Glutamatergic neuron (in vitro differentiated cells): ENCODE data around the gene MROH8. TPM values are rescaled to one million over a fixed set of nuclear protein-coding genes. Genes with fewer than 3 reads are reported as not detected.

Source experiments
- DNase-seq: peaks from one replicate; pipeline ENCODE4 v3.0.0; 2022
- H3K27ac Mint-ChIP-seq: one replicate; pipeline ENCODE4 v1.8.0; 2020; ENCODE audit warnings: mild to moderate bottlenecking, mixed read lengths, inconsistent platforms; ENCODE audit not compliant: unreplicated experiment
- H3K27me3 Mint-ChIP-seq: one replicate; pipeline ENCODE4 v1.8.0; 2020; ENCODE audit warnings: mild to moderate bottlenecking, moderate library complexity, mixed read lengths, inconsistent platforms; ENCODE audit not compliant: unreplicated experiment
- H3K36me3 Mint-ChIP-seq: one replicate; pipeline ENCODE4 v1.8.0; 2020; ENCODE audit warnings: mild to moderate bottlenecking, mixed read lengths, inconsistent platforms; ENCODE audit not compliant: unreplicated experiment
- H3K4me1 Mint-ChIP-seq: one replicate; pipeline ENCODE4 v1.8.0; 2020; ENCODE audit warnings: mild to moderate bottlenecking, low read depth, mixed read lengths, inconsistent platforms; ENCODE audit not compliant: unreplicated experiment
- H3K4me3 Mint-ChIP-seq: one replicate; pipeline ENCODE4 v1.8.0; 2020; ENCODE audit warnings: mild to moderate bottlenecking, mixed read lengths, inconsistent platforms; ENCODE audit not compliant: unreplicated experiment
- H3K9me3 Mint-ChIP-seq: one replicate; pipeline ENCODE4 v1.8.0; 2020; ENCODE audit warnings: mild to moderate bottlenecking, moderate library complexity, mixed read lengths, inconsistent platforms; ENCODE audit not compliant: unreplicated experiment
- total RNA-seq: library from RNA; stranded (reverse); fragmentation: NEBNext Ultra II Directional; extraction: Animal tissue kit (Norgen Biotek cat#: 25700); gene quantifications from one replicate; pipeline ENCODE4 v1.2.1, GENCODE V29; 2021; ENCODE audit not compliant: unreplicated experiment
- TF ChIP-seq, protein P1 (sequence below): fragments of 200-600 bp; sonication (generic); IDR thresholded peaks from one replicate; pipeline ENCODE4 v1.5.0; 2021; ENCODE audit not compliant: partially characterized antibody, unreplicated experiment

The MROH8 gene
- total RNA-seq, 1 donor from 2014 or later: 2.6 TPM

- Mint-ChIP-seq H3K9me3 (peaks cover 2% of the 10 kb centered on the region), H3K27me3 (peaks cover 2% of the 10 kb centered on the region), H3K27ac (no peak overlapping the region), H3K4me1 (peaks cover 2% of the 10 kb centered on the region), H3K36me3 (no peaks in the 10 kb centered on the region), H3K4me3 (no peak overlapping the region)
- no peak for DNase-seq
- TF ChIP-seq, protein P1, sequence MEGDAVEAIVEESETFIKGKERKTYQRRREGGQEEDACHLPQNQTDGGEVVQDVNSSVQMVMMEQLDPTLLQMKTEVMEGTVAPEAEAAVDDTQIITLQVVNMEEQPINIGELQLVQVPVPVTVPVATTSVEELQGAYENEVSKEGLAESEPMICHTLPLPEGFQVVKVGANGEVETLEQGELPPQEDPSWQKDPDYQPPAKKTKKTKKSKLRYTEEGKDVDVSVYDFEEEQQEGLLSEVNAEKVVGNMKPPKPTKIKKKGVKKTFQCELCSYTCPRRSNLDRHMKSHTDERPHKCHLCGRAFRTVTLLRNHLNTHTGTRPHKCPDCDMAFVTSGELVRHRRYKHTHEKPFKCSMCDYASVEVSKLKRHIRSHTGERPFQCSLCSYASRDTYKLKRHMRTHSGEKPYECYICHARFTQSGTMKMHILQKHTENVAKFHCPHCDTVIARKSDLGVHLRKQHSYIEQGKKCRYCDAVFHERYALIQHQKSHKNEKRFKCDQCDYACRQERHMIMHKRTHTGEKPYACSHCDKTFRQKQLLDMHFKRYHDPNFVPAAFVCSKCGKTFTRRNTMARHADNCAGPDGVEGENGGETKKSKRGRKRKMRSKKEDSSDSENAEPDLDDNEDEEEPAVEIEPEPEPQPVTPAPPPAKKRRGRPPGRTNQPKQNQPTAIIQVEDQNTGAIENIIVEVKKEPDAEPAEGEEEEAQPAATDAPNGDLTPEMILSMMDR: no peak
Measured at GRCh38 chr20:37205130-37205529, 25.8 kb upstream of the MROH8 start.

DNA sequence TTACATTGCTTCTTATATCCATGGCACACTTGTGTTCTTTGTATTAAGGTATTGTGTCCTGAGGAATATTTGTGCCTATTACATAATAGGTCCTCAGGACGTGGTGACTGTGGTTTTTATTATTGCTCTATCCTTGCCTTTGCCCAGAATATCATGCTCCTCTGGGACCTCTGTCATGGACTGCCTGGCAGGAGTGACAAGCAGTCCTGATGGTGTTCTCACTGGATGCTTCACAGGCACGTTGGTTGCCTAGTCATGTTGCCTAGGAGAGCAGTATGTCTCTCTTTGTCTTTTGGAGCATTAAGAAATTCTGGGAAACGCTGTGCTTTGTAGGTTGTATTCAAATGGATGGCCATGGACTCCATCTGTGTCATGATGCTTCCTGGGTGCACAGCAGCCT, 24.7 kb upstream of the MROH8 start:
- Mint-ChIP-seq H3K27ac (peak overlapping the region; percentile 8), H3K27me3 (peaks cover 2% of the 10 kb centered on the region), H3K9me3 (peaks cover 2% of the 10 kb centered on the region), H3K4me3 (no peak overlapping the region), H3K36me3 (no peaks in the 10 kb centered on the region), H3K4me1 (peaks cover 2% of the 10 kb centered on the region)
- DNase-seq: no peak
- TF ChIP-seq, protein P1: no peak

DNA sequence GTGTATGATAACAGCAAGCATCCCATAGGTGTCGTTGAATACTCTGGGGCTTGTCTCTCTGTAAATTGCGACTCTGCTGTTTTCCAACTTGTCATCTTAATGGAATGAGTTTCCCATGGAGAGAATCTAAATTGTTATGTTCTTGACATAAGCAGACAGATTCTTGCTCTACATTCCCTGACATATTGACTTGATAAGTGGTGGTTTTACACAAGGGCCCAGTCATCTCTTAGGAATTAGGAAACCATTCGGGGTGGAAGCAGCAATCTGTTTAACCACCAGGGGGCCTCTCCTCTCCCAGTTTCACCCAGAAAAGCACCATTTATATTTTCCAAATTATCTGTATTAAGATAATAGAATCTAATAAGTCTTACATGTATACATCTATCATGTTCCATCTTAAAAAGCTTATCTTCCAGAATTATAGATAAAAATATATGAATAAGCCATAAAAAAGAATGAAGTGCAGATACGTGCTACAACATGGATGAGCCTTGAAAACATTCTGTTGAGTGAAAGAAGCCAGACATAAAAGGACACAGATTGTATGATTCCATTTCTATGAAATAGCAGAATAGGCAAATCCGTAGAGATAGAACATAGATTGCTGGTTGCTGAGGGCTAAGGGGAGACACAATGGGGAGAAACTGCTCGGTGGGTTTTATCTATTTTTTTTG, 23.1 kb upstream of the MROH8 start:
- no peaks in the 10 kb centered on the region for H3K9me3 Mint-ChIP-seq
- TF ChIP-seq, protein P1: peak; percentile 82
- H3K27ac Mint-ChIP-seq: peak overlapping the region; percentile 38
- H3K27me3 Mint-ChIP-seq: peaks cover 2% of the 10 kb centered on the region
- H3K4me3 Mint-ChIP-seq: no peak overlapping the region
- peaks cover 6% of the 10 kb centered on the region for H3K4me1 Mint-ChIP-seq
- H3K36me3 Mint-ChIP-seq: no peaks in the 10 kb centered on the region
- peak; percentile 38 for DNase-seq

GRCh38 chr20:37201827-37202162, 22.4 kb upstream of the MROH8 start:
- no peak for DNase-seq
- Mint-ChIP-seq H3K36me3 (no peaks in the 10 kb centered on the region), H3K4me1 (peaks cover 6% of the 10 kb centered on the region), H3K4me3 (no peak overlapping the region), H3K9me3 (no peaks in the 10 kb centered on the region), H3K27me3 (peaks cover 2% of the 10 kb centered on the region), H3K27ac (no peak overlapping the region)
- TF ChIP-seq, protein P1: no peak

DNA sequence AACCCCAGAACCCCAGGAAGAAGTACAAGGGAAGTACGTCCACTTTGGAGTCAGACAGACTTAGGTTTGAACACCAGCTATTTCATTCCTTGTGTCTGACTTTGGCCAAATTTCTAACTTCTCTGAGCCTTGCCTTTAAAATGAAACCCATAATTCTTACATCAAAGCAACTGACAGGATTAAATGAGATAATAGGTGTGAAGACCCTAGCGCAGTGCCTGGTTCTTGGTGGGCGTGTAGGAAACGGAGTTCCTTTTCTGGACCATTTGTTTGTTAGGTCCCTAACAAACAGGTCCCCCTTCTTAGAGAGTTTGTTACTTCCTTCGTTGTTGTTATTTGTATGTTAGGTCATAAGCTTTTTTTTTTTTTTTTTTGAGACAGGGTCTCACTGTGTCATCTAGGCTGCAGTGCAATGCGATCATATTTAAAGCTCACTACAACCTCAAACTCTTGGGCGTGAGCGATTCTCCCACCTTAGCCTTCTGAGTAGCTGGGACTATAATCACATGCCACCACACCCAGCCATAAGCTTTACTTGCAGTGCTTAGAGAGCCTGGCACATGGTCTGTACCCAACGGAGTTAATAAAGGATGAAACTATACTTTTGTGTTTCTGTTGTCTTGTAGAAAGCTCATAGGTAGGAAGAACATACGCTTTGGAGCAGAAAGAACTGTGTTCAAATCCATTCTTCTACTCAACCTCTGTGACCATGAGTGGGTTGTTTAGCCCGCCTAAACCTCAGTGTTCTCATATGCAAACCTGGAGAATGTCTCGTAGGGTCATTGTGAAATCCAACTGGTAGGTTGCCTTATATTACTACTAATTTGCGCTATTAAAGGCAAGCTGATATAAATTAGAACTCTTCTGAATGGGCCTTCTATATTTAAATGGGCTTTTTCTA, 21.8 kb upstream of the MROH8 start:
- DNase-seq: no peak
- Mint-ChIP-seq H3K4me3 (no peak overlapping the region), H3K27ac (peak overlapping the region; percentile 62), H3K27me3 (peaks cover 2% of the 10 kb centered on the region), H3K4me1 (peaks cover 6% of the 10 kb centered on the region), H3K36me3 (no peaks in the 10 kb centered on the region), H3K9me3 (no peaks in the 10 kb centered on the region)
- TF ChIP-seq, protein P1: no peak
